OCI-LY7 (cell line): ENCODE measurements around the gene NKAIN2.

Source experiments
- CTCF ChIP-seq: fragments of 200-600 bp; sonication (generic); conservative IDR thresholded peaks from 2 replicates; pipeline ENCODE4 v1.5.1; 2014; ENCODE audit warnings: mild to moderate bottlenecking, antibody characterized with exemption, low read length, moderate library complexity, mixed read lengths
- EZH2phosphoT487 ChIP-seq: fragments of 200-600 bp; sonication (generic); IDR thresholded peaks from 2 replicates; pipeline ENCODE4 v1.6.1; 2018; ENCODE audit warnings: low read depth, borderline replicate concordance, mild to moderate bottlenecking, mixed run types, antibody characterized with exemption, low read length, moderate library complexity, mixed read lengths

- TF ChIP-seq CTCF (no peak), EZH2phosphoT487 (no peak)
These were observed 684.2 kb downstream of the NKAIN2 start for GRCh38 chr6:124487623-124488431.
